ENCODE results near the gene DEFB132.

The DEFB132 gene

DNA sequence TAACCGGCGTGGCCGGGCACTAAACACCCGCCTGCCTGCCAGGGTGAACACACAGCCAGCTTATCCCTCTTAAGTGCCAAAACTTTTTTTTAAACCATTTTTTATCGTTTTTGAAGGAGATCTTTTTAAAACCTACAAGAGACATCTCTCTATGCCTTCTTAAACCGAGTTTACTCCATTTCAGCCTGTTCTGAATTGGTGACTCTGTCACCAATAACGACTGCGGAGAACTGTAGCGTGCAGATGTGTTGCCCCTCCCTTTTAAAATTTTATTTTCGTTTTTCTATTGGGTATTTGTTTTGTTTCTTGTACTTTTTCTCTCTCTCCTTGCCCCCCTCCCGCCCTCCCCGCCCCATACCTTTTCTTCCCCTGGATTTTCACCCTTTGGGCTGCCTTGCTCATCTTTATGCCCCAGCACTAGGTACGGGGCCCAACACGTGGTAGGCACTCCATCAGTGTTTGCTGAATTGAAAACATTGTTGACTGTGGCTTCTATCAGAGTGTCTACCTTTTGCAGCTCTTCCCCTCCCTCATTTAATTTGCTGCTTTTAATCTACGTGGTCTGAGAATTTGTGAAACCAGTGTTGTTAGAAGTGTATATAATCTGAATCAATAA is 41.4 kb downstream of the DEFB132 start:
- Histone ChIP-seq H3K4me3 (ENCODE audit: low read length) (peak overlapping the region; percentile 92), H3K27me3 (ENCODE audit: low read depth, low read length) (no peaks in the 10 kb centered on the region), H4K20me1 (ENCODE audit: insufficient read depth, low read length) (peaks cover 30% of the 10 kb centered on the region), H3K9ac (ENCODE audit: low read length) (peak overlapping the region; percentile 86; the same call in 1 of the 2 replicates), H3K79me2 (ENCODE audit: low read length) (peaks cover 43% of the 10 kb centered on the region), H3K27ac (ENCODE audit: low read length) (peak overlapping the region; percentile 65; the same call in 1 of the 2 replicates), H3K9me3 (ENCODE audit: insufficient read depth, low read length) (no peaks in the 10 kb centered on the region), H2AFZ (ENCODE audit: low read depth, low read length) (no peak overlapping the region), H3K4me1 (ENCODE audit: low read length) (peaks cover 29% of the 10 kb centered on the region), H3K4me2 (ENCODE audit: low read length) (peak overlapping the region; percentile 89), H3K36me3 (replicated peaks; ENCODE audit: low read depth, low read length) (peaks cover 27% of the 10 kb centered on the region)
- no peak for TF ChIP-seq EZH2phosphoT487 (IDR thresholded peaks at IDR 0.05; ENCODE audit: low read depth)
- TF ChIP-seq CTCF (IDR thresholded peaks at IDR 0.05; ENCODE audit: low read depth, low read length), result no peak

DNA sequence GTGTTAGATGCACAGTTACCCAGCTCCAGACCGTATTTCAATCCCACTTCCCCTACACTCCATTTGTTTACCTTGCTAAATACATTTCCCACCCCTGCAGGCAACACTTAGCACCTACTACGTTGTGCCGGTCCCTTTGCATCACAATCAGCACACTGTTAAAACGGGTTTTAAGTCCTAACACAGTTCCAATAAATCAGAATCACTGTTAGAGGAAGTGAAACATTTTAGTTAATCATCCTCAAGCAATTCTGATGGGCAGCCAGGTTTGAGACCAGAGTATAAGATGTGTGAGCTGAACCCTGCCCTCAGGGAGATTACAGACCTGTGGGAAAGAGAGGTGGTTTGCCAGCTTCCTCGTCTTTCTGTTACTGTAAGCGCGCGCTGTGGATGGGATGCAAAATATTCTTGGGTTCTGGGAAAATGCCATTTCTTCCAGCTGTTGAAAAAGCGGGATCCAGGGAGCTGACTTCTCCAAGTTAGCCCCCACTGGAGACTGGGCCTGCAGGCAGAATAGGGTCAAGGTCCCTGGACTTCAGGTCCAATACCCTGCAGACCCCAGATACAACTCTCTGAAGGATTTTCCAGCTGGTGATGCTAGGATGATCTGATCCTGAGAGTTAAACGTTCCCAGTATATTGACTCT is 42.9 kb downstream of the DEFB132 start:
- H3K27me3 ChIP-seq (ENCODE audit: low read depth, low read length), result no peaks in the 10 kb centered on the region
- no peak overlapping the region for H3K4me3 ChIP-seq (ENCODE audit: low read length)
- H3K79me2 ChIP-seq (ENCODE audit: low read length), result peaks cover 43% of the 10 kb centered on the region

GRCh38 chr20:301886-302848 is 44.6 kb downstream of the DEFB132 start:
- Histone ChIP-seq H3K79me2 (ENCODE audit: low read length) (peaks cover 35% of the 10 kb centered on the region), H3K36me3 (replicated peaks; ENCODE audit: low read depth, low read length) (peaks cover 27% of the 10 kb centered on the region), H3K4me2 (ENCODE audit: low read length) (no peak overlapping the region), H3K9ac (ENCODE audit: low read length) (no peak overlapping the region), H3K27ac (ENCODE audit: low read length) (no peak overlapping the region), H2AFZ (ENCODE audit: low read depth, low read length) (no peak overlapping the region), H3K9me3 (ENCODE audit: insufficient read depth, low read length) (no peaks in the 10 kb centered on the region), H3K4me1 (ENCODE audit: low read length) (peaks cover 23% of the 10 kb centered on the region), H4K20me1 (ENCODE audit: insufficient read depth, low read length) (peaks cover 30% of the 10 kb centered on the region), H3K27me3 (ENCODE audit: low read depth, low read length) (no peaks in the 10 kb centered on the region), H3K4me3 (ENCODE audit: low read length) (no peak overlapping the region)
- TF ChIP-seq EZH2phosphoT487 (IDR thresholded peaks at IDR 0.05; ENCODE audit: low read depth) (no peak), CTCF (IDR thresholded peaks at IDR 0.05; ENCODE audit: low read depth, low read length) (no peak)

More for the DNA sequence above, 42.9 kb downstream of the DEFB132 start:
- Histone ChIP-seq H2AFZ (ENCODE audit: low read depth, low read length) (no peak overlapping the region), H3K36me3 (replicated peaks; ENCODE audit: low read depth, low read length) (peaks cover 27% of the 10 kb centered on the region), H4K20me1 (ENCODE audit: insufficient read depth, low read length) (peaks cover 30% of the 10 kb centered on the region), H3K9me3 (ENCODE audit: insufficient read depth, low read length) (no peaks in the 10 kb centered on the region), H3K4me1 (ENCODE audit: low read length) (peaks cover 29% of the 10 kb centered on the region), H3K4me2 (ENCODE audit: low read length) (peak overlapping the region; percentile 89), H3K9ac (ENCODE audit: low read length) (no peak overlapping the region), H3K27ac (ENCODE audit: low read length) (no peak overlapping the region)
- TF ChIP-seq EZH2phosphoT487 (IDR thresholded peaks at IDR 0.05; ENCODE audit: low read depth), result no peak
- no peak for TF ChIP-seq CTCF (IDR thresholded peaks at IDR 0.05; ENCODE audit: low read depth, low read length)

- H3K27ac ChIP-seq (ENCODE audit: low read length), result no peak overlapping the region
- H3K36me3 ChIP-seq (replicated peaks; ENCODE audit: low read depth, low read length), result peaks cover 6% of the 10 kb centered on the region
- no peak overlapping the region for H3K9ac ChIP-seq (ENCODE audit: low read length)
- no peaks in the 10 kb centered on the region for H3K27me3 ChIP-seq (ENCODE audit: low read depth, low read length)
- H3K79me2 ChIP-seq (ENCODE audit: low read length), result peaks cover under 1% of the 10 kb centered on the region
- no peak overlapping the region for H3K4me2 ChIP-seq (ENCODE audit: low read length)
- no peaks in the 10 kb centered on the region for H3K9me3 ChIP-seq (ENCODE audit: insufficient read depth, low read length)
- no peaks in the 10 kb centered on the region; the same call in 1 of the 2 replicates for H3K4me1 ChIP-seq (ENCODE audit: low read length)
- H2AFZ ChIP-seq (ENCODE audit: low read depth, low read length), result no peak overlapping the region
- H3K4me3 ChIP-seq (ENCODE audit: low read length), result no peak overlapping the region
- no peak for TF ChIP-seq EZH2phosphoT487 (IDR thresholded peaks at IDR 0.05; ENCODE audit: low read depth)
- TF ChIP-seq CTCF (IDR thresholded peaks at IDR 0.05; ENCODE audit: low read depth, low read length), result no peak
- peaks cover 6% of the 10 kb centered on the region for H4K20me1 ChIP-seq (ENCODE audit: insufficient read depth, low read length)
These were observed 48.2 kb downstream of the DEFB132 start for GRCh38 chr20:305745-306144.

All from OCI-LY3 (cell line).